ENCODE results near the gene MYH13.

The MYH13 gene

GRCh38 chr17:10372906-10373305 is at the start of gene MYH13:
TSS of gene MYH13 (minus strand) at chr17:10373006. CDS start at chr17:10364530, 8,476 bp downstream.
- no peak for TF ChIP-seq CTCF (conservative IDR thresholded peaks at IDR 0.05)
- no peak within 1 kb of the TSS for H3K27ac ChIP-seq

- no peak for TF ChIP-seq CTCF (conservative IDR thresholded peaks at IDR 0.05)
These were observed 49.2 kb upstream of the MYH13 start, which contains the start of gene MYH8 for GRCh38 chr17:10421900-10422542. TSS of gene MYH8 (minus strand) at chr17:10421950. CDS start at chr17:10420227, 1,723 bp downstream.

GRCh38 chr17:10421211-10421610 is 48.4 kb upstream of the MYH13 start:
- no peak for TF ChIP-seq CTCF (conservative IDR thresholded peaks at IDR 0.05)
- H3K27ac ChIP-seq, result no peak overlapping the region

More at GRCh38 chr17:10421900-10422542, 49.2 kb upstream of the MYH13 start, which contains the start of gene MYH8:
- H3K27ac ChIP-seq, result no peak within 1 kb of the TSS

GRCh38 chr17:10420811-10421210 is 48.0 kb upstream of the MYH13 start:
- TF ChIP-seq CTCF (conservative IDR thresholded peaks at IDR 0.05), result no peak

GRCh38 chr17:10417431-10417830 is 44.6 kb upstream of the MYH13 start:
- no peak overlapping the region for H3K27ac ChIP-seq
- TF ChIP-seq CTCF (conservative IDR thresholded peaks at IDR 0.05), result no peak

More at GRCh38 chr17:10420811-10421210, 48.0 kb upstream of the MYH13 start:
- no peak overlapping the region for H3K27ac ChIP-seq

GRCh38 chr17:10415161-10415560 is 42.4 kb upstream of the MYH13 start:
- no peak overlapping the region for H3K27ac ChIP-seq
- TF ChIP-seq CTCF (conservative IDR thresholded peaks at IDR 0.05), result no peak

- no peak overlapping the region for H3K27ac ChIP-seq
- no peak for TF ChIP-seq CTCF (conservative IDR thresholded peaks at IDR 0.05)
These were observed 30.8 kb upstream of the MYH13 start for GRCh38 chr17:10403589-10403988.

Data from VCaP (cell line).